DOHH2 (cell line): Measurements from ENCODE around the gene DLG1.

Source experiments
- H3F3A ChIP-seq: fragments of 200-600 bp; sonication (generic), shearing (Covaris generic); 2 replicates; pipeline ENCODE4 v1.6.0; 2016; ENCODE audit warnings: antibody characterized with exemption, mild to moderate bottlenecking; ENCODE audit not compliant: control insufficient read depth, insufficient read depth
- H3K27ac ChIP-seq: fragments of 200-600 bp; sonication (generic); 2 replicates; pipeline ENCODE4 v1.5.1; 2014; ENCODE audit warnings: low read depth, mild to moderate bottlenecking, low read length, moderate library complexity
- H3K27me3 ChIP-seq: fragments of 200-600 bp; sonication (generic); 2 replicates; pipeline ENCODE4 v1.6.1; 2014; ENCODE audit warnings: mild to moderate bottlenecking, low read length, mixed read lengths; ENCODE audit not compliant: control insufficient read depth
- H3K36me3 ChIP-seq: fragments of 200-600 bp; sonication (generic); 2 replicates; pipeline ENCODE4 v1.6.1; 2014; ENCODE audit warnings: mild to moderate bottlenecking, low read length, moderate library complexity, mixed read lengths; ENCODE audit not compliant: control insufficient read depth
- H3K4me1 ChIP-seq: fragments of 200-600 bp; sonication (generic); 2 replicates; pipeline ENCODE4 v1.6.1; 2014; ENCODE audit warnings: mild to moderate bottlenecking, low read length, mixed read lengths; ENCODE audit not compliant: control insufficient read depth
- H3K4me2 ChIP-seq: fragments of 200-600 bp; sonication (generic); 2 replicates; pipeline ENCODE4 v1.6.0; 2014; ENCODE audit warnings: mild to moderate bottlenecking, low read length, moderate library complexity
- H3K4me3 ChIP-seq: fragments of 200-600 bp; sonication (generic); 2 replicates; pipeline ENCODE4 v1.5.1; 2014; ENCODE audit warnings: mild to moderate bottlenecking, low read length, mixed read lengths
- H3K79me2 ChIP-seq: fragments of 200-600 bp; sonication (generic); 2 replicates; pipeline ENCODE4 v1.6.1; 2014; ENCODE audit warnings: mild to moderate bottlenecking, low read length, mixed read lengths; ENCODE audit not compliant: control insufficient read depth
- H3K9me2 ChIP-seq: fragments of 200-600 bp; sonication (generic); replicated peaks from 2 replicates; pipeline ENCODE4 v1.6.1; 2014; ENCODE audit warnings: mild to moderate bottlenecking, low read length, mixed read lengths; ENCODE audit not compliant: control insufficient read depth
- H3K9me3 ChIP-seq: fragments of 200-600 bp; sonication (generic); 2 replicates; pipeline ENCODE4 v1.6.1; 2014; ENCODE audit warnings: antibody characterized with exemption, low read length, mixed read lengths; ENCODE audit not compliant: control insufficient read depth, insufficient read depth
- H4K20me1 ChIP-seq: fragments of 200-600 bp; sonication (generic); 2 replicates; pipeline ENCODE4 v1.6.0; 2014; ENCODE audit warnings: low read depth, mild to moderate bottlenecking, antibody characterized with exemption, low read length, moderate library complexity; ENCODE audit not compliant: control insufficient read depth, insufficient read depth
- EZH2phosphoT487 ChIP-seq: fragments of 200-600 bp; sonication (generic); IDR thresholded peaks from 2 replicates; pipeline ENCODE4 v1.6.1; 2017; ENCODE audit warnings: borderline replicate concordance, mild to moderate bottlenecking, antibody characterized with exemption, low read length, moderate library complexity, mixed read lengths
- TF ChIP-seq, protein P1 (sequence below): fragments of 200-600 bp; sonication (generic); IDR thresholded peaks from one replicate; pipeline ENCODE4 v1.5.1; 2014; ENCODE audit warnings: antibody characterized with exemption, mild to moderate bottlenecking, low read depth, low read length; ENCODE audit not compliant: poor library complexity, severe bottlenecking

The DLG1 gene

DNA sequence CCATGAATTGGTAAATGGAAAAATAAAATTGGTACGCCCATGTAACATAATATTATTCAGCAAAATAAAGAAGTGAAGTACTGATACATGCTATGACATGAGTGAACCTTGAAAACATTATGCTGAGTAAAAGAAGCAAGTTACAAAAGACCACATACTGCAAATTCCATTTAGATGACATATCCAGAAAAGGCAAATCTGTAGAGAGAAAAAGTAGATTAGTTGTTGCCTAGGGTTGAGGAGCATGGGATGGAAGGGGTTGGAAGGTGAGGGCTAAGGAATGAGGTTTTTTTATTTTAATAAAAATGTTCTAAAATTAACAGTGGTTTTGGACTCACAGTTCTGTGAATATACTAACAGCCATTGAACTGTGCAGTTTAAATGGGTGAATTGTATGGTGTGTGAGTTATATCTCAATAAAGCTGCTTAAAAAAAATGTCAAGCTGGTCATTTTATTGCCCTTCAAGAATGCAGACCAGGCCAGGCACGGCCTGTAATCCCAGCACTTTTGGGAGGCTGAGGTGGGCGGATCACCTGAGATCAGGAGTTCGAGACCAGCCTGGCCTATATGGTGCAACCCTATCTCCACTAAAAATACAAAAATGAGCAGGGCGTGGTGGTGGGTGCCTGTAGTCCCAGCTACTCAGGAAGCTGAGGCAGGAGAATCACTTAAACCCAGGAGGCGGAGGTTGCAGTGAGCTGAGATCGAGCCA, 8.1 kb upstream of the DLG1 start:
- Histone ChIP-seq H3K4me3 (no peak overlapping the region), H3K9me3 (no peaks in the 10 kb centered on the region), H3F3A (no peaks in the 10 kb centered on the region), H4K20me1 (no peaks in the 10 kb centered on the region), H3K4me1 (peaks cover 15% of the 10 kb centered on the region), H3K4me2 (no peak overlapping the region), H3K27me3 (peaks cover 22% of the 10 kb centered on the region), H3K79me2 (no peaks in the 10 kb centered on the region), H3K9me2 (no peaks in the 10 kb centered on the region), H3K27ac (no peak overlapping the region), H3K36me3 (no peaks in the 10 kb centered on the region)
- TF ChIP-seq, protein P1, sequence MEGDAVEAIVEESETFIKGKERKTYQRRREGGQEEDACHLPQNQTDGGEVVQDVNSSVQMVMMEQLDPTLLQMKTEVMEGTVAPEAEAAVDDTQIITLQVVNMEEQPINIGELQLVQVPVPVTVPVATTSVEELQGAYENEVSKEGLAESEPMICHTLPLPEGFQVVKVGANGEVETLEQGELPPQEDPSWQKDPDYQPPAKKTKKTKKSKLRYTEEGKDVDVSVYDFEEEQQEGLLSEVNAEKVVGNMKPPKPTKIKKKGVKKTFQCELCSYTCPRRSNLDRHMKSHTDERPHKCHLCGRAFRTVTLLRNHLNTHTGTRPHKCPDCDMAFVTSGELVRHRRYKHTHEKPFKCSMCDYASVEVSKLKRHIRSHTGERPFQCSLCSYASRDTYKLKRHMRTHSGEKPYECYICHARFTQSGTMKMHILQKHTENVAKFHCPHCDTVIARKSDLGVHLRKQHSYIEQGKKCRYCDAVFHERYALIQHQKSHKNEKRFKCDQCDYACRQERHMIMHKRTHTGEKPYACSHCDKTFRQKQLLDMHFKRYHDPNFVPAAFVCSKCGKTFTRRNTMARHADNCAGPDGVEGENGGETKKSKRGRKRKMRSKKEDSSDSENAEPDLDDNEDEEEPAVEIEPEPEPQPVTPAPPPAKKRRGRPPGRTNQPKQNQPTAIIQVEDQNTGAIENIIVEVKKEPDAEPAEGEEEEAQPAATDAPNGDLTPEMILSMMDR, result no peak
- no peak for TF ChIP-seq EZH2phosphoT487

DNA sequence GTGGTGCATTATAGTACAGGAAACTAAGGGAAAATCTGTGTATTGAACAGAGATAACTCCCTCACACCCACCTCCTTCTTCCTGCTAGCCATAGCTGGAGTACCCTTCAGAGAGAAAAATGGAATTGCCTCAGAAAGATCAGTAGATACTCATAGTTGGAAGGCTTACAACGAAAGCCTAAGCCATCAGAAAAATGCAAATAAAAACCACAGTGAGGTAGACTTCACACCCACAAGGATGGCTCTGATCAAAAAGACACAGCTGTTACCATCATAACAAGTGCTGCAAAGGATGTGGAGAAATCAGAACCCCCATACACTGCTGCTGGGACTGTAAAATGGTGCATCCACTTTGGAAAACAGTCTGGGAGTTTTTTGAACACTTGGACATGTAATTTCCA, 7.4 kb upstream of the DLG1 start:
- Histone ChIP-seq H3K9me3 (no peaks in the 10 kb centered on the region), H3K9me2 (no peaks in the 10 kb centered on the region), H3K79me2 (no peaks in the 10 kb centered on the region), H3K4me1 (peaks cover 15% of the 10 kb centered on the region), H3F3A (no peaks in the 10 kb centered on the region), H3K4me2 (no peak overlapping the region), H3K27me3 (peaks cover 22% of the 10 kb centered on the region), H4K20me1 (no peaks in the 10 kb centered on the region), H3K36me3 (no peaks in the 10 kb centered on the region), H3K27ac (no peak overlapping the region), H3K4me3 (no peak overlapping the region)
- TF ChIP-seq EZH2phosphoT487, result no peak
- TF ChIP-seq, protein P1, result no peak

DNA sequence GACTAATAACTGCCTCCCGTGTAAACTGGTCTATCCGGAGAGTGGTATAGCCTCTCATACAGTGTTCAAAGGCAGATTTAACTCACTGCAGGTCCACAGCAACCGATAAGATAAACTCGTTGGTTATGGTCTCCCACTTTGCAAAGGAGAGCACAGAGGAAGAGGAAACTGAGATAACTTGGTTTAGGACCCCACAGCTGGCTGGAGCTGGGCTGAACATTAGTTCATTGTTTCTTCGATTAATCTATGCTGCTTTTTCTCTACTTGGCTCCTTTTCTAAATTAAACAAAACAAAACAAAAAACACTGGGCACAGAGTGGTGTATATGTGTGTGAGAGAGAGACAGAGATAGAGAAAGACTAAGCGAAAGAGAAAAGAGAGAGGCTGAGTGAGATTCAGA, 5.0 kb upstream of the DLG1 start:
- H4K20me1 ChIP-seq, result no peaks in the 10 kb centered on the region
- no peaks in the 10 kb centered on the region for H3K9me2 ChIP-seq
- no peaks in the 10 kb centered on the region for H3K9me3 ChIP-seq
- TF ChIP-seq EZH2phosphoT487, result no peak
- TF ChIP-seq, protein P1, result no peak
- H3K36me3 ChIP-seq, result no peaks in the 10 kb centered on the region
- peaks cover 18% of the 10 kb centered on the region for H3K4me1 ChIP-seq
- H3F3A ChIP-seq, result 0 out of 2 replicates have a peak, but pooled peaks cover 6% of the 10 kb centered on the region
- peaks cover 35% of the 10 kb centered on the region for H3K27me3 ChIP-seq
- no peak overlapping the region for H3K27ac ChIP-seq
- H3K4me3 ChIP-seq, result no peak overlapping the region
- no peaks in the 10 kb centered on the region for H3K79me2 ChIP-seq
- H3K4me2 ChIP-seq, result no peak overlapping the region
